ENCODE data around the gene CIP2A.

Gene CIP2A

GRCh38 chr3:108511490-108511889 is 77.7 kb downstream of the CIP2A start:
- no peak for DNase-seq (ENCODE audit: low read depth in 1 of 2, low spot score in 1 of 2)

DNA sequence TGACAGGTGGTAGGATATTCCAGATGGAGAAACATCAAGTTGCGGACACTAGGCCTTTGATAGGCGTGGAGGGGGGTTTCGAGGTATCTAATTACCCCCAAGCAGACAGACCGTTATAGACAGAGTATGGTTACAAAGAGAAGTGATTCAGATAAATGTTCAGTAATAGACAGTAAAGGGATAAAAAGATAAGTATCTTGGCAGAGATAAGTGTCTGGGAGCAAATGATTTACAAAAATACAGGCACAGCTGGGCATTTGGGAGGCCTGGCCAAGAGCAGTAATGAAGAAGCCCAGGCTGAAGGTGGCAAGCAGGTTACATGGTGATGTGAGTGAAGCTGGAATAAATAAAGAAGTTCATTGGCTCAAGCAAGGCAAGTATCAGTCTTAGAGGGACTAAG is 78.2 kb downstream of the CIP2A start:
- DNase-seq (ENCODE audit: low read depth in 1 of 2, low spot score in 1 of 2) = no peak

GRCh38 chr3:108510496-108510895 is 78.7 kb downstream of the CIP2A start, which contains the start of gene MYH15:
Gene MYH15, minus strand, starts transcription at chr3:108510596. Its CDS starts 66 bp downstream, at chr3:108510530.
- no peak for DNase-seq (ENCODE audit: low read depth in 1 of 2, low spot score in 1 of 2)

- DNase-seq (ENCODE audit: low read depth in 1 of 2, low spot score in 1 of 2) = no peak
Observed at GRCh38 chr3:108509871-108510270, 79.4 kb downstream of the CIP2A start.

DNA sequence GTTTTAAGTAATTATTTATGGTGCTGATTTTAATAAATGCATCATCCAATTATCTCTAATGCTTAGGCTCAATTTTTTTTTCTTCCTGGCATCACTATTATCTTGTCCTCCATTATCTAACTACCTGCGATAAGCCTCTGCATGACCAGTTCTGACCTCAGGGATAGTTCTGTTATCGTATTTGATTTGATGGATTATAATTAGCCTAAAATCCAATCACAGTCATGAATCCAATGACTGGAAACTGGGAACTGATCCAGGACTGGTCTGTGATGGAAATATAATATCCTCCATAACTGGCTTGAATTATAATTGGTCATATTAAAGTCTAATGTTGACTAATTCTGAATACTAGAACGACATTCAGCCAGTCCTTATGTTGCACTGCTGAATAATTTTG is 80.0 kb downstream of the CIP2A start:
- DNase-seq (ENCODE audit: low read depth in 1 of 2, low spot score in 1 of 2) = no peak

GRCh38 chr3:108507902-108508301 is 81.3 kb downstream of the CIP2A start:
- no peak for DNase-seq (ENCODE audit: low read depth in 1 of 2, low spot score in 1 of 2)

DNA sequence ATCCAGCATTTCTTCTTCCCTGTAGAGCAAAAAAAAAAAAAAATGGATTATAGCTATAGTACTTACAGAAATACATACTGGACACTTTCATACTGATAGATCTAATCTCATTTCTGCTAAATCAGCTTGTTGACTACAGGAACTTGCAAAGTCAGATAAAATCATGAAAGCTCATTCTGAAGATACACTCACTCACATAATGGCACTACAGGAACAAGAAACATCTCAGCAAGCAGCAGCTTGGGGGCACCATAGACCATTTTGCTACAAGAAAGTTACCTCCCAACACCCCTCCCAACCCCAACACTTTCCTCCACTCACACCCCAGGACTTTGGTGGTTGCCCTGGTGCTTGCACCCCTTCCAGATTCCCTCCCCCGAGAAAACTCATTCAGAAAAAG is 83.4 kb downstream of the CIP2A start:
- DNase-seq (ENCODE audit: low read depth in 1 of 2, low spot score in 1 of 2) = no peak

GRCh38 chr3:108503722-108504121 is 85.5 kb downstream of the CIP2A start:
- DNase-seq (ENCODE audit: low read depth in 1 of 2, low spot score in 1 of 2) = no peak

DNA sequence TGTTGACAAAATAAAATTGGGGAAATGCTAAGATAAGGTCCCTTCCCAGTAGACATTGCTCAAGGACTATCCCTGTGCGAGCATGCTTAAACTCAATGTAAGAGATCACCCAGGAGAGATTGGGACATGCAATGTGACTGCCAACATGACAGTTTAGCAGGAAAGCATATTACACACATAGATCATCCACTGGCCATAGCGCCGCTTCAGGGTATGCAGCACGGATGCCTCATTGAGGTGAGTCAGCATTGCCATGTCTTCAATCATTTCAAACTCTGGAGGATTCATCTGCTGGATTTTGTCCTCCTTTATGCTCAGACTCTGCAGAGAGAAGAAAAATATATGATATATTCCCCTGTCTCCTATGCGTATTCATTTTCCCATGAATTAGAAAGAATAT is 87.7 kb downstream of the CIP2A start:
- DNase-seq (ENCODE audit: low read depth in 1 of 2, low spot score in 1 of 2) = no peak

- DNase-seq (ENCODE audit: low read depth in 1 of 2, low spot score in 1 of 2) = no peak
Observed at GRCh38 chr3:108500728-108501127, 88.5 kb downstream of the CIP2A start.

Measured in activated T-helper 1 cell treated with anti-CD3 and anti-CD28 coated beads, Interleukin-2, amount 50 U/mL, for 16 hours (primary cell).